GM12873 (cell line): ENCODE measurements around the gene TAB2.

ENCODE experiments used
- CTCF ChIP-seq: IDR thresholded peaks from 2 replicates; pipeline ENCODE4 v1.5.1; 2012; ENCODE audit warnings: low read depth, mild to moderate bottlenecking, moderate library complexity, low read length, control low read depth; ENCODE audit not compliant: insufficient read depth; ENCODE audit errors: missing control alignments

TAB2 gene

GRCh38 chr6:149450679-149451375 lies 133.3 kb downstream of the TAB2 start:
- no peak for TF ChIP-seq CTCF

GRCh38 chr6:149451376-149452036 lies 134.0 kb downstream of the TAB2 start:
- TF ChIP-seq CTCF, result no peak

GRCh38 chr6:149452037-149452939 lies 134.8 kb downstream of the TAB2 start:
- TF ChIP-seq CTCF, result no peak

- TF ChIP-seq CTCF, result no peak
Measured at GRCh38 chr6:149453597-149454345, 136.3 kb downstream of the TAB2 start.

GRCh38 chr6:149454346-149454848 lies 136.9 kb downstream of the TAB2 start:
- TF ChIP-seq CTCF, result no peak

- no peak for TF ChIP-seq CTCF
Measured at GRCh38 chr6:149455031-149455732, 137.7 kb downstream of the TAB2 start.
